Measurements from ENCODE around the gene FER.
"Not testable (repeated sequence)": the region's sequence is repeated elsewhere in the genome, so short reads cannot be mapped to it uniquely, and the experiment has no call there.

FER gene

GRCh38 chr5:108947164-108947563, 199.5 kb downstream of the FER start:
- in situ Hi-C loops (cut with MboI; ENCODE audit: low sequenced_read_pairs) = no loop called here

GRCh38 chr5:108950276-108950675, 202.6 kb downstream of the FER start:
- in situ Hi-C loops (cut with MboI; ENCODE audit: low sequenced_read_pairs) = no loop called here

DNA sequence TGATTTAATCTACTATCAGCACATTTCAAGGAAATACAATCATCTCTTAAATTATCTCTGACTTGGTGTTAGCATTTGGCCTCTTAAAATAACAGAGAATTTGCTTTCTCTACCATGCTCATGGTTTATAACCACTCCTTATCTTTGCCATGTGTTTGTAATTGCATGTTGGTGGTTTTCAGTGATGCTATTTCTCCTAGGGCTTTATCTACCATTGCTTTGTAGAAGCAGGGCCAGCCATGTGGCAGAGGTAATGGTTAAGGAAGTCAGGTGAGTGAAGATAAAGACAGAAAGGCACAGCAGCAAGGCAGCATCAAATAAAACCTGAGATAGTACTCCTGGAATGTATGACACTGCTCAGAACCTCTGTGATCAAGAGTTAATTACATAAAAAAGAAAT, 206.2 kb downstream of the FER start:
- in situ Hi-C loops (cut with MboI; ENCODE audit: low sequenced_read_pairs) = no loop called here

DNA sequence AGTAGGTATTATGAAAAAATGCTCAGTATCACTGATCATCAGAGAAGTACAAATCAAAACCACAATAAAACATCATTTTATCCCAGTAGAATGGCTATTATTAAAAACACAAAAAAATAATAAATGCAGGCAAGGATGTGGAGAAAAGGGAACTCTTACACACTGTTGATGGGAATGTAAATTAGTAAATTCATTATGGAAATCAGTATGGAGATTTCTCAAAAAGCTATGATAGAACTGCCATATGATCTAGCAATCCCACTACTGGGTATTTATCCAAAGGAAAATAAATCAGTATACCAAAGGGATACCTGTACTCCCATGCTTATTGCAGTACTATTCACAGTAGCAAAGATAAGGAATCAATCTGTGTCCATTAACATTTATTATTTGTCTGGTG, 209.6 kb downstream of the FER start:
- in situ Hi-C loops (cut with MboI; ENCODE audit: low sequenced_read_pairs) = no loop called here

DNA sequence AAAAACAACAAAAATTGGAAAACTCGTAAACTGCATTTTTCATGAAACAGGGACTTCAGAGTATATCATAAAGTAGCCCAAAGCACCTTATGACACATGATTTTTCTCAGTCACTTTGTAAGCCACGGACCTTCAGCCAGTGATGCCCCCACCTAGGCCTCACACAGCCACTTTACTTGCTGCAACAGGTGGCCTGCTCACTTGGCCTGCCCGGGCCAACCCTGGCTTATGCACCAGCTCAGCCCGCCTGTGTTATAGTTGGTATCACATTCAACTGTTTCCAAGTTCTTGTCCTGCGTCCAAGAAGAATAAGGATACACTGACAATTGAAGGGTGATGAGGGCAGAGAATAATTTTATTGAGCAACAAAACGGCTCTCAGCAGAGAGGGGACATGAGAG, 219.2 kb downstream of the FER start:
- in situ Hi-C loops (cut with MboI; ENCODE audit: low sequenced_read_pairs) = no loop called here

- in situ Hi-C loops (cut with MboI; ENCODE audit: low sequenced_read_pairs) = no loop called here
These were observed 226.9 kb downstream of the FER start for GRCh38 chr5:108974594-108974993.

GRCh38 chr5:108975697-108976096, 228.0 kb downstream of the FER start:
- in situ Hi-C loops (cut with MboI; ENCODE audit: low sequenced_read_pairs) = no loop called here

GRCh38 chr5:108983461-108984092, 235.9 kb downstream of the FER start:
- in situ Hi-C loops (cut with MboI; ENCODE audit: low sequenced_read_pairs) = no loop called here

GRCh38 chr5:108989761-108990392, 242.2 kb downstream of the FER start:
- in situ Hi-C loops (cut with MboI; ENCODE audit: low sequenced_read_pairs) = no loop called here

GRCh38 chr5:108992396-108993085, 244.8 kb downstream of the FER start:
- in situ Hi-C loops (cut with MboI; ENCODE audit: low sequenced_read_pairs) = not testable (repeated sequence)

DNA sequence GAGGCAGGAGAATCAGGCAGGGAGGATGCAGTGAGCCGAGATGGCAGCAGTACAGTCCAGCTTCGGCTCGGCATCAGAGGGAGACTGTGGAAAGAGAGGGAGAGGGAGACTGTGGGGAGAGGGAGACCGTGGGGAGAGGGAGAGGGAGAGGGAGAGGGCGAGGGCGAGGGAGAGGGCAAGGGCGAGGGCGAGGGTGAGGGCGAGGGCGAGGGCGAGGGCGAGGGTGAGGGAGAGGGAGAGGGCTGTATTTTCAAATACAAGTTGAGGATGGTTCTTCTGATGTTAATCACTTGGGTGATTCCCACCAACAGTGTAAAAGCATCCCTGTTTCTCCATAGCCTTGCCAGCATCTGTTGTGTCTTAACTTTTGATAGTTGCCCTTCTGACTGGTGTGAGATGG, 245.7 kb downstream of the FER start:
- in situ Hi-C loops (cut with MboI; ENCODE audit: low sequenced_read_pairs) = not testable (repeated sequence)

DNA sequence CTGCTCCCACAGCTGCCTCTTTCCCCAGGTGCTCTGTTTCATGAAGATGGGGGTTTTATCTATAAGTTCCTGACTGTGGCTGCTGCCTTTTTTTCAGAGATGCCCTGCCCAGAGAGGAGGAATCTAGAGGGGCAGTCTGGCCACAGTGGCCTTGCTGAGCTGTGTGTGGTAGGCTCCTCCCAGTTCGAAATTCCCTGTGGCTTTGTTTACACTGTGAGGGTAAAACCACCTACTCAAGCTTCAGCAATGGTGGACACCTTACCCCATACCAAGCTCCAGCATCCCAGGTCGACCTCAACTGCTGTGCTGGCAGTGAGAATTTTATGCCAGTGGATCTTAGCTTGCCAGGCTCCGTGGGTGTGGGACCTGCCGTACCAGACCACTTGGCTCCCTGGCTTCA, 250.0 kb downstream of the FER start:
- in situ Hi-C loops (cut with MboI; ENCODE audit: low sequenced_read_pairs) = no loop called here

- in situ Hi-C loops (cut with MboI; ENCODE audit: low sequenced_read_pairs) = no loop called here
These were observed 250.5 kb downstream of the FER start for GRCh38 chr5:108998216-108998615.

DNA sequence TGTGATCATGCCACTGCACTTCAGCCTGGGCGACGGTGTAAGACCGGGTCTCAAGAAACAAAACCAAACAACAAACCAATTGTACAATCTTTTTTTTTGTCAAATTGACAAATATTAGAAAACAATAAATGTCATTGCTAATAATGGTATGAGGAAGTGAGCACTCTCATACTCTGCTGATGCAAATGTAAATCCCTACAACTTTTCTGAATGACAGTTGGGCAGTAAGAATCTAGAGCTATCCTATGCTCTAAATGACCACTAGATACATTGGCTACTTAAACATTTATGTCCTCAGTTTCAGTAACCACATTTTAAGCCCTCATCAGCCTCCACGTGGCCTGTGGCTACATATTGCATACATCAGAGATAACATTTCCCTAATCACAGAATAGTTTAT, 256.2 kb downstream of the FER start:
- in situ Hi-C loops (cut with MboI; ENCODE audit: low sequenced_read_pairs) = no loop called here

DNA sequence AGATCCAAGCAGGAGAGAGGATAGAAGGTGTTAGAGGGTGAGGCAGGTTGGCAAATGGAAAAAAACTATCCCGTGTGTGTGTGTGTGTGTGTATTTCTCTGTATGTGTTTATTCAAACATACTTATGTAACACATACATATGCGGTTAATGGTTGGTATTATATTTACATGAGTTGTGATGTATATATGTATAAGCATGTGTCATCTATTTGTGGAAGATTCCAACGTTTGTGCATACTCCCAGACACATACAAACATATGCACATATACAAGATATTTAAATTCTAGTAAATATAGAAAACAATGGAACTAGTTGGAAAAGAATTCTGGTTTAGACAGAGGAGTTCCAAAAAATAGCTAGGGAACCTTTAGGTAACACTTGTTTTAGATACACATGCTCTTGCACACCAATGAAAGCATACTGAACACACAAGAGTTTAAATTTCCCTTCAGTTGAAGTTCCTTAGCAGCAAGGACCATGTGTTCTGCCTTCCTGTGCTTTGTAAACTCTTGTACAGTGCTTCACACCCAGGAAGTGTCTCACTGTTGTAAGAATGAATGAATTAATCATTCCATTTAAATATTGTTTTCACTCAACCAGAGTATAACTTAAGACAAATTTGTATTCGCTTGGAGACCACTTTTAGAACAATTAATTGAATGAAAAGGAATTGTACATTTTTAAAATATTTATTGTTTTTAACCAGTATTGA, 257.8 kb downstream of the FER start:
- in situ Hi-C loops (cut with MboI; ENCODE audit: low sequenced_read_pairs) = no loop called here

- in situ Hi-C loops (cut with MboI; ENCODE audit: low sequenced_read_pairs) = no loop called here
These were observed 258.4 kb downstream of the FER start for GRCh38 chr5:109006129-109006528.

- in situ Hi-C loops (cut with MboI; ENCODE audit: low sequenced_read_pairs) = no loop called here
These were observed 268.6 kb downstream of the FER start for GRCh38 chr5:109016300-109016699.

DNA sequence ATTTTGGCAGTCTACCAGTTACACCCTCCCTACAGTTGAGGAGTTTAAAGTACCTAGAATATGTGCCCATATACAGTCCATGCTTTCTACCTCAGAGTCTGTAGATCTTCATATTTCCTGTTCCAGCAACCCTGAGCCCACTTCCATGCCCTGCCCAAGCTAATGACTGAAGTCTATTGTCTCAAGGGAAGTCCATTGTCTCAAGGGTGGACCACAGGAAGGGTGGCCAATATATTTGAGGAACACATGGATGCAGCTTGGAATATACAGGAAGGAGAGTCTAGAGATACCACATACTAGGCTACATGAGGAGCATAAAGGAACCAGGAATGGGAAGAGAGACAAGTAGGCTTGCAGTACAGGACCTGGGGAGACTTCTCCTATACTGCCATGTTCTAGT, 274.4 kb downstream of the FER start:
- in situ Hi-C loops (cut with MboI; ENCODE audit: low sequenced_read_pairs) = no loop called here

DNA sequence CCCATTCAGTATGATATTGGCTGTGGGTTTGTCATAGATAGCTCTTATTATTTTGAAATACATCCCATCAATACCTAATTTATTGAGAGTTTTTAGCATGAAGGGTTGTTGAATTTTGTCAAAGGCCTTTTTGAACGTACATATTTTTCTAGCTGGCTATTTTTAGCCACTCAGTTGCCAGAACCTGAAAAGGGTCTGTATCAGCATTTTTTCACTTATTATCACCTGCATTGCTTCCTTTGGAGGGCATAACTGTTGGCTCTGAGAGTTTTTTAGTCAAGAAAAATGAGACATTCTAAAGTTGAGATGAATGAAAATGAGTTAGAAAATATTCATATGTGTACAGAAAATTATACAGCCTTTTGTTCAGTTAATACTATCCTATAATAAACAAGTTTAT, 278.0 kb downstream of the FER start:
- in situ Hi-C loops (cut with MboI; ENCODE audit: low sequenced_read_pairs) = not testable (repeated sequence)

GRCh38 chr5:109027983-109028607, 280.4 kb downstream of the FER start:
- in situ Hi-C loops (cut with MboI; ENCODE audit: low sequenced_read_pairs) = no loop called here

- in situ Hi-C loops (cut with MboI; ENCODE audit: low sequenced_read_pairs) = no loop called here
These were observed 281.1 kb downstream of the FER start for GRCh38 chr5:109028608-109029299.

All from HL-60/S4 (cell line).